ENCODE results near the gene HDAC9.

HDAC9 gene

DNA sequence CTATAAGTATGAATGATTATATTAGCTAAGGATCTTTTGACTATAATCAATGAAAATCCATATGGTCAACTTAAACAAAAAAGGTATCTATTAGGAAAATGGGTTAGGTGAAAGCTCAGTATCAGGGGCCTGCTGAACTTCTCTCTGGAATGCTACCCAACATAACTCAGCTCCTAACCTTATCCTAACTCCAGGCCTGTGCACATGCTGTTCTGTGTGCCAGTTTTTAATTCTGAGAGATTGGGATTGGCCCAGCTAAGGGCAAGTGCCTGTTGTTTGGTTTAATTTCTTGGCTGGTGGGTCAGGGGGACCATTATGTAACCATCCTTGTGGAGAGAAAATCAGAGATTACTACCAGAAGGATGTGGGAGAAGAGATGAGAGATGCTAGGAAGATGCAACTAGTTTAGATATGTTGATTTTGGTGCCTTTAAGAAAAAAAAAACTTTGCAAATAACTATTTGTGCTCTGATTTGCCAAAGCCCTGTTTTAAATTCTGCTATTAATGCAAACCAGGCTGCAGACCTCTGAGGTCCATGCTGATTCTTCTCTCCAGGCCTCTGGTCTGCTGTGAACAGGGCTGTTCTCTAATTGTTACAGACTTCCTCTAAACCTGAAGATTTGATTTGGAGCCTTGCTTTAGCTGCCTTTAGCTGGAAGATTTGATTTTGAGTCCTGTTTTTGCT is 23.9 kb upstream of the HDAC9 start:
- TF ChIP-seq, protein P1, sequence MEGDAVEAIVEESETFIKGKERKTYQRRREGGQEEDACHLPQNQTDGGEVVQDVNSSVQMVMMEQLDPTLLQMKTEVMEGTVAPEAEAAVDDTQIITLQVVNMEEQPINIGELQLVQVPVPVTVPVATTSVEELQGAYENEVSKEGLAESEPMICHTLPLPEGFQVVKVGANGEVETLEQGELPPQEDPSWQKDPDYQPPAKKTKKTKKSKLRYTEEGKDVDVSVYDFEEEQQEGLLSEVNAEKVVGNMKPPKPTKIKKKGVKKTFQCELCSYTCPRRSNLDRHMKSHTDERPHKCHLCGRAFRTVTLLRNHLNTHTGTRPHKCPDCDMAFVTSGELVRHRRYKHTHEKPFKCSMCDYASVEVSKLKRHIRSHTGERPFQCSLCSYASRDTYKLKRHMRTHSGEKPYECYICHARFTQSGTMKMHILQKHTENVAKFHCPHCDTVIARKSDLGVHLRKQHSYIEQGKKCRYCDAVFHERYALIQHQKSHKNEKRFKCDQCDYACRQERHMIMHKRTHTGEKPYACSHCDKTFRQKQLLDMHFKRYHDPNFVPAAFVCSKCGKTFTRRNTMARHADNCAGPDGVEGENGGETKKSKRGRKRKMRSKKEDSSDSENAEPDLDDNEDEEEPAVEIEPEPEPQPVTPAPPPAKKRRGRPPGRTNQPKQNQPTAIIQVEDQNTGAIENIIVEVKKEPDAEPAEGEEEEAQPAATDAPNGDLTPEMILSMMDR (IDR thresholded peaks at IDR 0.05; ENCODE audit: insufficient read depth, missing control alignments): no peak
- DNase-seq (ENCODE audit: insufficient read length, low spot score) (no peak), FAIRE-seq (no peak)

DNA sequence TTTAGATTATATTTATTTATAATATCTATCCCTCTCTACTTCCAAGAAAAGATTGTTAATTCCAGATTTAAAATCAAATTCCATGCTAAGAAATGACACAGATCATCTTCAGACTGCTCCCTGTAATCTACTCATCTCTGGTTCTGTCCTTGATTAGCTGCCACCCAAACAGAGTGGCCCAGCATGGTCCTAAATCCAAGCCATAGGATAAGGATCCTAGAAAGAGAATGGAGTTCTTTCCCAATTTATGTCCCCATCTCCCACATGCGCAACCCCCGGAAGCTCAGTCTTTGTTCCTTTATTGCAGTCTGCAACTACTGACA is 23.4 kb upstream of the HDAC9 start:
- TF ChIP-seq, protein P1 (IDR thresholded peaks at IDR 0.05; ENCODE audit: insufficient read depth, missing control alignments): no peak
- FAIRE-seq (no peak), DNase-seq (ENCODE audit: insufficient read length, low spot score) (no peak)

DNA sequence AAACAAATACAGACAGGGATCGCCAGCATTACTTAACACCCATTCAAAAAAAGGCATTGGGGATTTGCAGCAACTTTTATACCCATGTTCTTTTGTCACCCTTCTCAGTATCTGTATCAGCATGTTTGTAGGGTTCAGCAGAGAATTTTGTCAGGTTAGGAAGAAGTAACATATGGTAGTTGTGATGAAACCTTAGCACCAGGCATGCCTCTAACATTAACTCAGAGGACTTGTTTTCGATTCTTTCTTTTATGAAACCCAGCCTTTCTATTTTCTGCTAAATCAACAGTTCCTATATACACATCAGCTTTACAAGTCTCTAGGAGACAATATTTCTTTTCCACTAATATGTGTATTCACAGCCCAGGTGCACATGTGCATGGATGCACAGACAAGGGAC is 22.4 kb upstream of the HDAC9 start:
- TF ChIP-seq, protein P1 (IDR thresholded peaks at IDR 0.05; ENCODE audit: insufficient read depth, missing control alignments): no peak
- DNase-seq (ENCODE audit: insufficient read length, low spot score) (no peak), FAIRE-seq (no peak)

DNA sequence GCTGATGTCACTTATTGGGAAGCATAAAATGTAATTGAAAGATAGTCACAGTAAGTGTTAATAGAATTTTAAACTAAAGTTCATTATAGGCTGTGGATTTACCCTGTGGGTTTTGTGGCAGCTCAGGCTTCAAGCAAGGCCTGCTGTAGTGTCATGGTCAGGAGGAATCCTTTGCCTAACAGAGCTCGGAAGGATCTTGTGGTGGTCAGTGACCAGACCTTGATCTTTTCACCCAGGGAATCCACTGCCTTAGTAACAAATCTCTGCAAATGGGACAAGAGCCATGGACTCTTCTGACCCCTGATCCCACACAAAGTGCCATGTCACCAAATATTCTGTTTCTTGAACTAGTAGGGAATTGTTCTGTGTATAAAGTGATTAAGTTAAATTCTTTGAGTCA is 20.6 kb upstream of the HDAC9 start:
- FAIRE-seq (no peak), DNase-seq (ENCODE audit: insufficient read length, low spot score) (no peak)
- TF ChIP-seq, protein P1 (IDR thresholded peaks at IDR 0.05; ENCODE audit: insufficient read depth, missing control alignments): no peak

DNA sequence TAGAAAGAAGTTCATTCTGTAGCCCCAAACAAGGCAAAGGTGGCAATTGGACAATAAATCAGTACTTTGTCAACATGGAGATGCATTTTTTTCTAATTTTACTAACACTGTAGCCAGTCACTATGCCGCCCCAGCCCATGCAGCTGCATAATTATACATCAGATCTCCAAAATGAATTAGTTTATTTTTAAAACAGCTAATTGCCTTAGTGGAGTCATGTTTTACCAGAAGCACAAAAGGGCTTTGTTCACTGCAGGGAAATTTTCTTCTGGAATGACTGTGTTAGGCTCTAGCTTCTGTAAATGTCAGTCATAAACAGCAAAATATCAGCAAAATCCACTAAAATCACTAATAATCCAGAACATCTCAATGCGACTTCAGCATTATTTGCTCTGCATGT is 20.1 kb upstream of the HDAC9 start:
- FAIRE-seq: no peak
- TF ChIP-seq, protein P1 (IDR thresholded peaks at IDR 0.05; ENCODE audit: insufficient read depth, missing control alignments): no peak
- DNase-seq (ENCODE audit: insufficient read length, low spot score): no peak

DNA sequence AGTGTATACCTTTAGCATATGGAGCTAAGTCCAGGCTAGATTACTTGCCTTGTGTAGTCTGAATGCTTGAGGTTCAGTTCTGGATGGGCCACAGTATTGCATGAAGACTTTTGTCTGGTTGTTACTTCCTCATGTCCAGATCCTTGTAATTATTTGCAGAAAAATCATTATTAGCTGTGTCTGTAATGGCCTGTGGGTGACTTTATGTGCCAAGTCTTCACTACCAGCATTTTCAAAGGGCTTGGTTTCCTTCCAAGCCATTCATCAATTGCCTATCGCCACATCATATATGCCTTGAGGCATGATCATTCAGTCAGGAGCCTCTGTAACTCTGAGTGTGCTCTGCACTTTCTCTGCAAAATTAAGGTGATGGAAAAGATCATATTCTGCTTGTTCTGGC is 13.8 kb upstream of the HDAC9 start:
- FAIRE-seq: no peak
- no peak for DNase-seq (ENCODE audit: insufficient read length, low spot score)
- TF ChIP-seq, protein P1 (IDR thresholded peaks at IDR 0.05; ENCODE audit: insufficient read depth, missing control alignments): no peak

DNA sequence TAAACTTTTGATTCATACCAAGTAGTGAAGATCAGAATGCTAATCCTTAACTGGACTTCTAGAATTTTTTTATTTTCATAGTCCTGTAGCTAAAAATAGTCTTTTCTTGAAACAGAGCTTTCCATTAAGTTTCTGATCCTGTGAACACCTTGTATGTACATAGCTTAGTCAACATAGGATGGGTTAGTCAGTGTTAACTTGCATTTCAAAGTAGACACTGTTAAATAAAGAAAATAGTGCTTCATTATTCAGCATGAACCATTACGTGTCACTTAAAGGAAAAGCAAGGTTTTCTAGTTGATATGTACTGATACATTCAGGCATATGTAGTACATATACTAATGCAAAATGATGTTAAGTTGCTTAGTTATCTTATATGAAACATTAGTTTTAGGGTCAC is 7.5 kb upstream of the HDAC9 start:
- DNase-seq (ENCODE audit: insufficient read length, low spot score) (no peak), FAIRE-seq (no peak)
- TF ChIP-seq, protein P1 (IDR thresholded peaks at IDR 0.05; ENCODE audit: insufficient read depth, missing control alignments): no peak
